GM08714 (cell line): ENCODE data around the gene GTPBP1.

ENCODE experiments used
- H3K4me3 ChIP-seq: fragments of 200-500 bp; sonication (Bioruptor generic); 2 replicates; pipeline ENCODE4 v1.5.1; 2014; ENCODE audit warnings: mild to moderate bottlenecking, low read length, inconsistent platforms
- ZNF274 ChIP-seq: IDR thresholded peaks from 2 replicates; pipeline ENCODE4 v1.6.1; 2012; ENCODE audit warnings: mild to moderate bottlenecking, low read depth, low read length

GTPBP1 gene

DNA sequence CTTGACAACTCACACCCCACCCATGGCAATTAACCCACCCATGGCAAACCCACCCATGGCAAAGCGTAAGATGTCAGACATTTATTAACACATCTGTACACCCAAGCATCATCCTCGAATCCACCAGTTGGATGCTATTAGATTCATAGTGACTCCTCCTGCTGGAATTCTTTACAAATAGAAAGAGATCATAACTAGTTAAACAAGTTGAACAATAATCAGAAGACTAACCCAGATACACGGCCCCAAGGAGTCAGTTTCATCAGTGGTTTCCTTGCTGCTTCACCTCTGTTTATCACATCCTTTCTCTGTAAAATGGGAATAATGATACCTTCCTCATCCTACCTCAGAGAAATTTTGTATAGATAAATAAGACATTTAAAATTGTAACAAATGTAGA is 5.1 kb downstream of the GTPBP1 start:
- no peak overlapping the region for H3K4me3 ChIP-seq
- no peak for TF ChIP-seq ZNF274

DNA sequence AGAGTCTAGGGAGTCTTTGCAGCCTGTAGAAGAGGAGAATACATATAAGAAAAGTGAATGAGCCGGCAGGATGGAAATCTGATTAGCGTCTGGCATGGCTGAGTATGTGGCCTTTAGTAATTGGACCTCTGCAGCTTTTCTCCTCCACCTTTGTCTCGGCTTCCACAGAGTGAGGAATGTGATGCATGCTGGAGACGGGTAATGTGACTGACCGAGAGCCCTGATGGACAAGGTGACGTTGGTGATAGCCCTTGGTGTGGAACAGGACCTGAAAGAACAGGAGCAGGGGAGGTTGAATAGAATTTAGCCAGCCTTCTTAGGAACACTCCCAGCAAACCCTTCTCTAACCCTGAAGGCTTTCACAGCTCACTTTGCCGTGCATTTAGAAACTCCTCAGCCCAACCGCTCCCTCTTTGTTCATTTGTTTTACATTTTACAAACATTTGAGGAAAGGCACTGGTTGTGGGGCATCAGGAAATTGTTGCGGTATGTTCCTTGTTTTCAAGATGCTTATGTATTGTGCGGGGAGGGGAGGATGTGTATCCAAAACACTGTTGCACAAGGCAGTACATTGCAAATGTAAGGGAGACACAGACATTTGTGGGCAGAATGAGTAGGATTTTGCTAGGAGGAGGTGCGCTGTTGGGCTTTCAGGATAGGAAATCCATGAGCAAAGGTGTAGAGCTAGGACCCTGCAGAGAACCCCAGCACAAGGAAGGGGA is 6.9 kb downstream of the GTPBP1 start:
- H3K4me3 ChIP-seq = no peak overlapping the region
- no peak for TF ChIP-seq ZNF274

- TF ChIP-seq ZNF274 = no peak
- H3K4me3 ChIP-seq = no peak overlapping the region
Observed at GRCh38 chr22:38713921-38714320, 8.2 kb downstream of the GTPBP1 start.

DNA sequence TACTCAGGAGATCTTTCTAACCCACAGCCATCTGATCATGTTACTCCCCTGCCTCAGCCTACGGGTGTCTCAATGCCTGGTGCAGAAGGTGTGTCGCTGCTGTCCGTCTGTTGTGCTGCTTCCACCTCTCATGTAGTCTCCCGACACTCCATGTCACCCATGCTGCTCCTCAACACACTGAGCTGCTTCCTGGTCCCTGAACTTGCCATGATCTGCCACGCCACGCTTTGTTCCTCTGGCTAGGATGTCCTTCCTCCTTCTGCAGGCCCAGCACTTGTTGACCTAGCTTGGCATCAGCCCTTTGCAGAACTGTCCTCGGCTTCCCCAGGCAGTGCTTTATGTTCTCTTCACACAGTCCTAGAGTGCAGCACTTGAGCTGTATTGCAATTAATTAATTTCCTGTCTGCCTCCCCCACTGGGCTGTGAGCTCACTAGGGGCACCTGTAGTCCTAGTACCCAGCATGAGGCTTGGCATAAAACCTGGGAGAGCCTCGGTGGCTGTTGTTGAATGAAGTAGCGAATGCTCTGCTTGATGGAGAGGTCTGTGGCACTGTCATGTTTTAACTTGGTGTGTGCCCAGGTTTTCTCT is 9.5 kb downstream of the GTPBP1 start:
- TF ChIP-seq ZNF274 = no peak
- H3K4me3 ChIP-seq = no peak overlapping the region

DNA sequence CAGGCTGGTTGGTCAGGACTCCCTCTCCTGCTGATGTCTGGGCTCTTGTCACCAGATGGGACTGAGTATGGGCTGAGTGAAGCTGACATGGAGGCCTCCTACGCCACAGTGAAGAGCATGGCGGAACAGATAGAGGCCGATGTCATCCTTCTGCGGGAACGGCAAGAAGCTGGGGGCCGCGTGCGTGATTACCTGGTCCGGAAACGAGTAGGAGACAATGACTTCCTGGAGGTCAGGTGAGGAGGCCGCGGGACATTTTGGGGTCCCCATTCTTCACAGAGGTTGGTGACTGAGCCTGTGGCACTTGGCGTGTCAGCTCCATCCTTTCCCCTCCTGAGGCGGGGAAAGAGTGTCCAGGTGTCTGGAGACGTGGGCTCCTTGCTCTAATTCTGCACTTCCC is 10.1 kb downstream of the GTPBP1 start:
- no peak overlapping the region for H3K4me3 ChIP-seq
- TF ChIP-seq ZNF274 = no peak

DNA sequence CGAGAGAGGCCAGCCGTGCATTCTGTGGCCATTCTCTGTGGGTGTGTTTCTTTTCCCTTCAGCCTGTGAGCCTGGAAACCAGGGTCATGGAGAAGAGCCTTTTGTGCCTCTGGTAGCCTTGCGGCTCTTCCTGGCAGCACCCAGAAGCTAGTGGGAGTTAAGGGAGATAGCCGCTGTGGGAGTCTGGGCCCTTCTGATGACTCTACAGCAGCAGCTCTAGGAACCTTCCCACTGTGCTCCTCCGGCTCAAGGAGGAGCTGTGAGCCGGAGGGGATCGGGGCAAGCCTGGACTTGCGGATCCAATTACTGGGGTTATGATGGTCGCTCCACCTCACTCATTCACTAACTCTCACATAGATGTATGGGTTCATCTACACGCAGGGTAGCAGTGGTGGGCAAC is 10.5 kb downstream of the GTPBP1 start:
- no peak for TF ChIP-seq ZNF274
- H3K4me3 ChIP-seq = no peak overlapping the region

GRCh38 chr22:38716826-38717225 is 11.1 kb downstream of the GTPBP1 start:
- no peak overlapping the region for H3K4me3 ChIP-seq
- TF ChIP-seq ZNF274 = no peak

- TF ChIP-seq ZNF274 = no peak
Observed at GRCh38 chr22:38717244-38717643, 11.5 kb downstream of the GTPBP1 start.

DNA sequence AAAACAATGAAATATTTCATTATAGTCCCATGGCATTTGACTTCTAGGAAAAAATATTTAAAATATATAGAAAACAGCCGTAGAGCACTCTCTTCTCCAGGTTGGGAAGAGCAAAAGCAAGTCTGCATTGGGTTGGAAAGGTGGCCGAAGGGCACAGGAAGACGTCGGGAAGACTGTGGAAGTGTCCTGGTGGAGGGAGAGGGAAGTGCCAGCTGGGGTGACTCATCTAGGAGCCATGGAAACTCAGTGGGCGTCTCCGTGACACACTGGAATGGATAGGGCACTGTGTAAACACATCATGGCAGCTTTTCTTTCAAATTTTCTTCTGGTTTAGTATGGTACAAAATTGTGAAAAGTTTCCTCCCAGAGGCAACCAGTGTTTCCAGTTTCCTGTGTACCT is 12.7 kb downstream of the GTPBP1 start:
- no peak for TF ChIP-seq ZNF274
- H3K4me3 ChIP-seq = no peak overlapping the region

More at GRCh38 chr22:38717244-38717643, 11.5 kb downstream of the GTPBP1 start:
- H3K4me3 ChIP-seq = no peak overlapping the region

GRCh38 chr22:38719196-38719595 is 13.5 kb downstream of the GTPBP1 start:
- TF ChIP-seq ZNF274 = no peak

DNA sequence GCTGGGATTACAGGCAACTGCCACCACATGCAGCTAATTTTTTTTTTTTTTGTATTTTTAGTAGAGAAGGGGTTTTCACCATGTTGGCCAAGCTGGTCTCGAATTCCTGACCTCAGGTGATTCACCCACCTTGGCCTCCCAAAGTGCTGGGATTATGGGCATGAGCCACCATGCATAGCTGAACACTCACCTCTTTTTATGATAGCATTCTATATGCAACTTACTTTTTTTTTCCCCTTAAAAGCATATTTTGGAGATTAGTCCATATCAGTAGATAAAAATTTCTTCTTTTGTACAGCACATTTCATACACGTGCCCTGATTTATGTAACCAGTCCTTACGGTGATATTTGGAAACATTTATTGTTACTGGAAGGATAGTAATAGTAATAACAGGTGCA is 14.6 kb downstream of the GTPBP1 start:
- no peak overlapping the region for H3K4me3 ChIP-seq
- no peak for TF ChIP-seq ZNF274

More at GRCh38 chr22:38719196-38719595, 13.5 kb downstream of the GTPBP1 start:
- H3K4me3 ChIP-seq = no peak overlapping the region

DNA sequence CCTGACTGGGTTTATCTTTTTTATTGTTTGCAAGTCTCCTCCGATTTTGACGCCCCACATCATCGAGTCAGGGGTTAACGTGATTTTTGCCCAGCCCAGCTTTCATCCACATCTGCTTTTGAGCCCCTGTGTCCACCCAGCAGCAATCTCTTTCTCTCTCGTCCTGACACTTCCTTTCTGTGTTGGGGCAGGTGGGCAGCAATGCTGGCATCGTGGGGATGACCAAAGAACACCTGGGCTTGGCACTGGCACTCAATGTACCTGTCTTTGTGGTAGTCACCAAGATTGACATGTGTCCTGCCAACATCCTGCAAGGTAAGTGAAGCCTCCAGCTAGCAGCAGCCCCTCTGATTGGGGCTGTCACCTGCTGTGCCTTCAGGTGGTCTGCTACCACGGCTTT is 15.8 kb downstream of the GTPBP1 start:
- no peak for TF ChIP-seq ZNF274
- H3K4me3 ChIP-seq = no peak overlapping the region

- no peak overlapping the region for H3K4me3 ChIP-seq
- TF ChIP-seq ZNF274 = no peak
Observed at GRCh38 chr22:38724176-38724575, 18.4 kb downstream of the GTPBP1 start.

GRCh38 chr22:38724926-38725571 is 19.3 kb downstream of the GTPBP1 start:
- no peak overlapping the region for H3K4me3 ChIP-seq
- TF ChIP-seq ZNF274 = no peak
